Measurements from ENCODE around the gene HEPN1.

HEPN1 gene

DNA sequence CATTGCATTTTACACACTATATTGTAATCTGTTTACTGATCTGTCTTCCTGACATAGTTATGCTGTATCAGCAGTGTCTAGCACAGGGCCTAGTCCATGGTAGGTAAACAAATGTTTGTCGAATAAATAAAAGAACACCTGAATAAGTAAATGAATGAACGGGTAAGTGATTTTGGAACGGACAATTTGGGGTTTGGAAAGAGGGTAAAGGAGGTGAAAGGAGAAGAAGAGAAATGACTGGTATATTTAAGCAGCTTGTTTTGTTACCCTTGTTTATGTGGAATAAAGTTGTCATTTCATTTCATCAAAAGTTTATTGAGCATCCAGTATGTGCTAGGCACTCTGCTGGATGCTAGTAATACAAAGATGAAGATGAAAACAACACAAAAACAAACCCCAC is at the start of gene HEPN1:
Gene HEPN1, plus strand, starts transcription at position 301 of the 400 bp plus-strand sequence.
- no peak within 1 kb of the TSS for H3K4me3 ChIP-seq (ENCODE audit: low read depth, low read length)

DNA sequence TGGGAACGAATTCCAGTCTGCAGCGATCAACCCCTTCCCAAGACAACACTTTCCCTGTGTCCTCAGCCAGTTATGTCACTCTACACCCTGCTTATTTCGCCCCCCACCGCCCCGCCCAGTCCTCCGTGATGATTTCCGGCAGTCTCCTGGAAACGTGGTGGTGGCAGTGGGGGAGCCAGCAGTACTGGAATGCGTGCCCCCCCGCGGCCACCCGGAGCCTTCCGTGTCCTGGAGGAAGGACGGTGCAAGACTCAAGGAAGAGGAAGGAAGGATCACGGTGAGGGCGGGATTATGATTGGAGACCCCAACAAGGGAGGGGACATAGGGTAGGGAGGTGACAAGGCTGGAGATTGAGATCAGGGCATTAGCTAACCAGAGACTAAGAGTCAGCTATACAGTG is 49.7 kb upstream of the HEPN1 start:
- TF ChIP-seq, protein P1, sequence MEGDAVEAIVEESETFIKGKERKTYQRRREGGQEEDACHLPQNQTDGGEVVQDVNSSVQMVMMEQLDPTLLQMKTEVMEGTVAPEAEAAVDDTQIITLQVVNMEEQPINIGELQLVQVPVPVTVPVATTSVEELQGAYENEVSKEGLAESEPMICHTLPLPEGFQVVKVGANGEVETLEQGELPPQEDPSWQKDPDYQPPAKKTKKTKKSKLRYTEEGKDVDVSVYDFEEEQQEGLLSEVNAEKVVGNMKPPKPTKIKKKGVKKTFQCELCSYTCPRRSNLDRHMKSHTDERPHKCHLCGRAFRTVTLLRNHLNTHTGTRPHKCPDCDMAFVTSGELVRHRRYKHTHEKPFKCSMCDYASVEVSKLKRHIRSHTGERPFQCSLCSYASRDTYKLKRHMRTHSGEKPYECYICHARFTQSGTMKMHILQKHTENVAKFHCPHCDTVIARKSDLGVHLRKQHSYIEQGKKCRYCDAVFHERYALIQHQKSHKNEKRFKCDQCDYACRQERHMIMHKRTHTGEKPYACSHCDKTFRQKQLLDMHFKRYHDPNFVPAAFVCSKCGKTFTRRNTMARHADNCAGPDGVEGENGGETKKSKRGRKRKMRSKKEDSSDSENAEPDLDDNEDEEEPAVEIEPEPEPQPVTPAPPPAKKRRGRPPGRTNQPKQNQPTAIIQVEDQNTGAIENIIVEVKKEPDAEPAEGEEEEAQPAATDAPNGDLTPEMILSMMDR (IDR thresholded peaks at IDR 0.05) = no peak
- no peak overlapping the region for H3K9ac ChIP-seq
- no peak overlapping the region for H3K27ac ChIP-seq
- no peaks in the 10 kb centered on the region for H3K27me3 ChIP-seq (ENCODE audit: control insufficient read depth, insufficient read depth, low read length)
- no peaks in the 10 kb centered on the region for H3K79me2 ChIP-seq
- H3K36me3 ChIP-seq (ENCODE audit: control insufficient read depth, insufficient read depth, low read length) = no peaks in the 10 kb centered on the region
- no peaks in the 10 kb centered on the region for H3K9me3 ChIP-seq (ENCODE audit: control insufficient read depth, low read length)
- no peak overlapping the region for H3K4me3 ChIP-seq (ENCODE audit: low read depth, low read length)
- no peak overlapping the region for H3K4me2 ChIP-seq (ENCODE audit: low read length)
- no peak overlapping the region for H2AFZ ChIP-seq
- H3K4me1 ChIP-seq = no peaks in the 10 kb centered on the region

More for the DNA sequence above, at the start of gene HEPN1:
- H3K9me3 ChIP-seq (ENCODE audit: control insufficient read depth, low read length) = no peaks in the 10 kb centered on the region
- no peak within 1 kb of the TSS for H3K27ac ChIP-seq
- H3K9ac ChIP-seq = no peak within 1 kb of the TSS
- H3K79me2 ChIP-seq = no peaks in the 10 kb centered on the region
- no peaks in the 10 kb centered on the region for H3K27me3 ChIP-seq (ENCODE audit: control insufficient read depth, insufficient read depth, low read length)
- no peaks in the 10 kb centered on the region for H3K4me1 ChIP-seq
- no peak within 1 kb of the TSS for H2AFZ ChIP-seq
- no peak within 1 kb of the TSS for H3K4me2 ChIP-seq (ENCODE audit: low read length)
- TF ChIP-seq, protein P1 (IDR thresholded peaks at IDR 0.05) = no peak
- no peaks in the 10 kb centered on the region for H3K36me3 ChIP-seq (ENCODE audit: control insufficient read depth, insufficient read depth, low read length)

DNA sequence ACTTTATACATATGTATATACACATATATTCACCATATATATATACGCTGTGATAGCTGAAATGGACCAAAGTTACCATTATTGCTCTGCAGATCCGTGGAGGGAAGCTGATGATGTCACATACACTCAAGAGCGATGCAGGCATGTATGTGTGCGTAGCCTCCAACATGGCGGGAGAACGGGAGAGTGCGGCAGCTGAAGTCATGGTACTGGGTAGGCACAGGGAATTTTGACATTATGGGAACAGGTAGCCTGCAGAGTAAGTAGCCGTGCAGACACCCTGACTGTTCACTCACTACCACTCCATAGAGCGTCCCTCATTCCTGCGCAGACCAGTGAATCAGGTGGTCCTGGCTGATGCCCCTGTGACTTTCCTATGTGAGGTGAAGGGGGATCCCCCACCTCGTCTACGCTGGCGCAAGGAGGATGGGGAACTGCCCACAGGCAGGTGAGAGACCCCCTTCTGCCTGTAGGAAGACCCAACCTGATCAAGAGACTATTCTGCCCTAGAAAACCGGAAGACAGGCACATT is 49.1 kb upstream of the HEPN1 start:
- no peak overlapping the region for H2AFZ ChIP-seq
- H3K36me3 ChIP-seq (ENCODE audit: control insufficient read depth, insufficient read depth, low read length) = no peaks in the 10 kb centered on the region
- no peak overlapping the region for H3K4me2 ChIP-seq (ENCODE audit: low read length)
- H3K9me3 ChIP-seq (ENCODE audit: control insufficient read depth, low read length) = no peaks in the 10 kb centered on the region
- no peak overlapping the region for H3K9ac ChIP-seq
- no peaks in the 10 kb centered on the region for H3K27me3 ChIP-seq (ENCODE audit: control insufficient read depth, insufficient read depth, low read length)
- TF ChIP-seq, protein P1 (IDR thresholded peaks at IDR 0.05) = no peak
- H3K4me3 ChIP-seq (ENCODE audit: low read depth, low read length) = no peak overlapping the region
- no peaks in the 10 kb centered on the region for H3K79me2 ChIP-seq
- no peaks in the 10 kb centered on the region for H3K4me1 ChIP-seq
- no peak overlapping the region for H3K27ac ChIP-seq

DNA sequence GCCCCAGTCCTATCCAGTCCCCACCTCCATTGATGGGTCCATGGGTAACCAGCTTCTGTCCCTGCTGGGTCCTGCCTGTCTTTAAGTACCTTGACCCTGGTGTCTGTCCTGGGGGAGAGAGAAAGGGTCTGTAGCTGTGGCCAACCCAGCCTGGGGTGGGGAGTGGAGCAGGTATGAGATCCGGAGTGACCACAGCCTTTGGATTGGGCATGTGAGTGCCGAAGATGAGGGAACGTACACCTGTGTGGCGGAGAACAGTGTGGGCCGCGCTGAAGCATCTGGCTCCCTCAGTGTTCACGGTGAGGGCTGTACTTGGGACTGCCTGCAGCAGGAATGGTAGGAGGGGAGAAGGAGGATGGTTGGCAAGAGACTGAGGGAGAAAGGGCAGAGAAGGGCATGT is 48.6 kb upstream of the HEPN1 start:
- H3K4me3 ChIP-seq (ENCODE audit: low read depth, low read length) = no peak overlapping the region
- no peak overlapping the region for H3K4me2 ChIP-seq (ENCODE audit: low read length)
- no peaks in the 10 kb centered on the region for H3K79me2 ChIP-seq
- no peaks in the 10 kb centered on the region for H3K9me3 ChIP-seq (ENCODE audit: control insufficient read depth, low read length)
- no peak overlapping the region for H3K27ac ChIP-seq
- H3K27me3 ChIP-seq (ENCODE audit: control insufficient read depth, insufficient read depth, low read length) = no peaks in the 10 kb centered on the region
- no peak overlapping the region for H2AFZ ChIP-seq
- TF ChIP-seq, protein P1 (IDR thresholded peaks at IDR 0.05) = no peak
- H3K36me3 ChIP-seq (ENCODE audit: control insufficient read depth, insufficient read depth, low read length) = no peaks in the 10 kb centered on the region
- no peak overlapping the region for H3K9ac ChIP-seq
- H3K4me1 ChIP-seq = no peaks in the 10 kb centered on the region

DNA sequence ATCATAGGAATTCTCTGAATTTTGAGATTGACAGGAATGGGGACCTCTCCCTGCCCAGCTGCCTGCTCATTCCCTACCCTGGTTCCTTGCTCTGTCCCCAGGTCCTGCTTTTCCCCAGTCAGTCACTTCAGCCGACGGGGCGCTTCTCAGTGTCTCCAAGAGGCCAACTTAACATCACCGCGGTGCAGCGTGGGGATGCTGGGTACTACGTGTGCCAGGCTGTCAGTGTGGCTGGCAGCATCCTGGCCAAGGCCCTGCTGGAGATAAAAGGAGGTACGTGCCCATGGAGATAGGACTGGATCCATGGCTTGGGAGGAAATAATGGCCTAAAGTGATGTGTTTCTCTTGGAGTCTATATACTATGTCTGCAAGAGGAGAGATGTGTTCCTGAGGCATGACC is 46.8 kb upstream of the HEPN1 start:
- no peak overlapping the region for H3K9ac ChIP-seq
- no peaks in the 10 kb centered on the region for H3K27me3 ChIP-seq (ENCODE audit: control insufficient read depth, insufficient read depth, low read length)
- H3K79me2 ChIP-seq = no peaks in the 10 kb centered on the region
- TF ChIP-seq, protein P1 (IDR thresholded peaks at IDR 0.05) = no peak
- no peak overlapping the region for H3K27ac ChIP-seq
- no peak overlapping the region for H3K4me3 ChIP-seq (ENCODE audit: low read depth, low read length)
- no peak overlapping the region for H3K4me2 ChIP-seq (ENCODE audit: low read length)
- H2AFZ ChIP-seq = no peak overlapping the region
- no peaks in the 10 kb centered on the region for H3K4me1 ChIP-seq
- no peaks in the 10 kb centered on the region for H3K36me3 ChIP-seq (ENCODE audit: control insufficient read depth, insufficient read depth, low read length)
- no peaks in the 10 kb centered on the region for H3K9me3 ChIP-seq (ENCODE audit: control insufficient read depth, low read length)

Measured in parathyroid adenoma (tissue), 2 donors.